SK-N-MC (cell line): ENCODE results near the gene SIVA1.

ENCODE experiments used
- DNase-seq: peaks from one replicate; pipeline ENCODE4 v3.0.0-alpha.2; 2011; ENCODE audit warnings: low read depth, low spot score
- H3K27ac ChIP-seq: fragments of 200-600 bp; sonication (generic); 2 replicates; pipeline ENCODE4 v1.5.1; 2016; ENCODE audit warnings: mixed run types
- H3K36me3 ChIP-seq: fragments of 200-600 bp; sonication (generic); 2 replicates; pipeline ENCODE4 v1.6.1; 2017; ENCODE audit warnings: antibody characterized with exemption, low read length, mixed read lengths; ENCODE audit not compliant: insufficient read depth
- H3K4me3 ChIP-seq: fragments of 200-600 bp; sonication (generic); 2 replicates; pipeline ENCODE4 v1.5.1; 2016
- H3K9ac ChIP-seq: fragments of 200-600 bp; sonication (generic); 2 replicates; pipeline ENCODE4 v1.8.0; 2017; ENCODE audit warnings: mixed run types, mixed read lengths; ENCODE audit not compliant: insufficient read length
- H3K9me3 ChIP-seq: fragments of 200-600 bp; sonication (generic); 2 replicates; pipeline ENCODE4 v1.6.1; 2017; ENCODE audit warnings: low read depth, mild to moderate bottlenecking, antibody characterized with exemption, low read length, moderate library complexity, mixed read lengths
- EZH2 ChIP-seq: fragments of 200-600 bp; sonication (generic); IDR thresholded peaks from one replicate; pipeline ENCODE4 v1.6.1; 2017; ENCODE audit warnings: antibody characterized with exemption
- FOXP2 ChIP-seq: optimal IDR thresholded peaks from 2 replicates; pipeline ENCODE3; 2011; ENCODE audit warnings: mild to moderate bottlenecking, moderate library complexity; ENCODE audit not compliant: insufficient read depth; ENCODE audit errors: extremely low read length, control extremely low read depth
- POLR2AphosphoS5 ChIP-seq: IDR thresholded peaks from 2 replicates; pipeline ENCODE4 v1.6.1; 2012; ENCODE audit warnings: mild to moderate bottlenecking, low read depth, low read length, borderline replicate concordance

SIVA1 gene

DNA sequence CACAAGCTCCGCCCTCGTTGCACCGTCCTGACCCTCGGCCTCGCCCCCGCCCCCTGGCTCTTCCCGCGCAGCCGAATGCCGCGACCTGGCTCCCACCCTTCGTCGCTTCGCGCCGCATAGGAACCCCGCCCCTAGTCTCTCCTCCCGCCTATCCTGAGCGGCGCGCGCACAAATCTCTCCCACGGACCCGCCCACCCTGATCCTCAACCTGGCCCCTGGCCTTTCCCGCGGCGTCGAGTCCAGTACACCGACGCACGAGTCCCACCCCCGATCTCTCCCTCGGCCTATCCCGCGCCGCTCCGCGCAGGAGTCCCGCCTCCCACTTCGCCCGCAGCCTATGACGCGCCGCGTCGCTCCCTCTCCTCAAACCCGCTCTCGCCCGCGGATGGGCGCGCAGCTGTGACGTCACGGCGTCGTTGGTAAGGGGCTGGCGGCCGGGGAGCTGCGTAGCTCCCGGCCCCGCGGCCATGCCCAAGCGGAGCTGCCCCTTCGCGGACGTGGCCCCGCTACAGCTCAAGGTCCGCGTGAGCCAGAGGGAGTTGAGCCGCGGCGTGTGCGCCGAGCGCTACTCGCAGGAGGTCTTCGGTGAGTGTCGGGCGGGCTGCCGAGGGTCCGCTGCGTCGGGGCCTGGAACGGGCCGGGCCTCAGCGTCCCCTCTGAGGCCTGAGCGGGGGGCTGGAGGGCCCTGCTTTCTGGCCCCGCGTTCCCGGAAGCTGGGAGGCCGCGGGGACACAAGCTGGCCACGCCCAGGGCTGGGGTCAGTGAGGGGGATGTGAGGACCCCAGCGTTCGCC, at the start of gene SIVA1:
TSS of gene SIVA1 (plus strand) at position 413 of the 793 bp plus-strand sequence. CDS start at position 468, 55 bp downstream.
- TF ChIP-seq POLR2AphosphoS5: peak; percentile 91
- no peak for TF ChIP-seq EZH2
- TF ChIP-seq FOXP2: peak; percentile 77
- Histone ChIP-seq H3K9me3 (no peaks in the 10 kb centered on the region), H3K27ac (peak within 1 kb of the TSS; percentile 81)

GRCh38 chr14:104703269-104703668, 49.7 kb upstream of the SIVA1 start:
- H3K9ac ChIP-seq: no peak overlapping the region
- H3K36me3 ChIP-seq: peaks cover 16% of the 10 kb centered on the region; the same call in 1 of the 2 replicates
- no peak for DNase-seq
- H3K27ac ChIP-seq: no peak overlapping the region
- H3K4me3 ChIP-seq: no peak overlapping the region
- TF ChIP-seq EZH2 (no peak), POLR2AphosphoS5 (no peak), FOXP2 (no peak)
- H3K9me3 ChIP-seq: no peaks in the 10 kb centered on the region

More for the DNA sequence above, at the start of gene SIVA1:
- DNase-seq: peak; percentile 86
- H3K9ac ChIP-seq: peak within 1 kb of the TSS; percentile 98
- H3K4me3 ChIP-seq: peak within 1 kb of the TSS; percentile 92
- H3K36me3 ChIP-seq: peaks cover 16% of the 10 kb centered on the region; the same call in 1 of the 2 replicates

DNA sequence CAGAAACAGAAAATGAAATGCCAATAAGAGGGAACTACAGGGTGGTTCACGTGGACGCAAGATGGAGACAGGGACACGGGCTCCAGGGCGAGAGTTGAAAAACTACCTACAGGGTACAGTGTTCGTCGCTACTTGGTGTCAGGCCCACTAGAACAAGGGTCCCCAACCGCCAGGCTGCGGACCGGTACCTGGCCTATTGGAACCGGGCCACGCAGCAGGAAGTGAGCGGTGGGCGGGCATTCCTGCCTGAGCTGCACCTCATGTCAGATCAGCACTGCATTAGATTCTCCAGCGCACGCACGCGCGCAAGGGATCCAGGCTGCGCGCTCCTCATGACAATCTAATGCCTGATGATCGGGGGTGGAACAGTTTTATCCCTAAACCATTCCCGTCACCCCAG, 48.7 kb upstream of the SIVA1 start:
- no peak for DNase-seq
- H3K36me3 ChIP-seq: peaks cover 16% of the 10 kb centered on the region; the same call in 1 of the 2 replicates

GRCh38 chr14:104705340-104706047, 47.5 kb upstream of the SIVA1 start:
- no peak for DNase-seq
- TF ChIP-seq EZH2: no peak
- TF ChIP-seq FOXP2: no peak
- no peak for TF ChIP-seq POLR2AphosphoS5
- Histone ChIP-seq H3K9ac (no peak overlapping the region), H3K36me3 (peaks cover 16% of the 10 kb centered on the region; the same call in 1 of the 2 replicates), H3K9me3 (no peaks in the 10 kb centered on the region), H3K27ac (no peak overlapping the region), H3K4me3 (no peak overlapping the region)

More for the DNA sequence above, 48.7 kb upstream of the SIVA1 start:
- Histone ChIP-seq H3K9me3 (no peaks in the 10 kb centered on the region), H3K4me3 (no peak overlapping the region), H3K9ac (no peak overlapping the region), H3K27ac (no peak overlapping the region)
- TF ChIP-seq EZH2 (no peak), POLR2AphosphoS5 (no peak), FOXP2 (no peak)

- no peak overlapping the region for H3K9ac ChIP-seq
- H3K36me3 ChIP-seq: peaks cover 16% of the 10 kb centered on the region; the same call in 1 of the 2 replicates
- no peak overlapping the region for H3K4me3 ChIP-seq
- H3K27ac ChIP-seq: no peak overlapping the region
- no peak for TF ChIP-seq EZH2
- TF ChIP-seq FOXP2: no peak
- no peak for TF ChIP-seq POLR2AphosphoS5
- no peak for DNase-seq
- no peaks in the 10 kb centered on the region for H3K9me3 ChIP-seq
Observed at GRCh38 chr14:104706733-104707607, 46.0 kb upstream of the SIVA1 start.

- Histone ChIP-seq H3K27ac (no peak overlapping the region), H3K9me3 (no peaks in the 10 kb centered on the region), H3K4me3 (no peak overlapping the region), H3K36me3 (peaks cover 16% of the 10 kb centered on the region; the same call in 1 of the 2 replicates), H3K9ac (no peak overlapping the region)
- no peak for DNase-seq
- no peak for TF ChIP-seq FOXP2
- no peak for TF ChIP-seq EZH2
- no peak for TF ChIP-seq POLR2AphosphoS5
Observed at GRCh38 chr14:104707608-104708595, 45.0 kb upstream of the SIVA1 start.
